ENCODE data around the gene ABRACL.

ABRACL gene

GRCh38 chr6:139053382-139053781 lies 24.8 kb downstream of the ABRACL start:
- no peak for DNase-seq

DNA sequence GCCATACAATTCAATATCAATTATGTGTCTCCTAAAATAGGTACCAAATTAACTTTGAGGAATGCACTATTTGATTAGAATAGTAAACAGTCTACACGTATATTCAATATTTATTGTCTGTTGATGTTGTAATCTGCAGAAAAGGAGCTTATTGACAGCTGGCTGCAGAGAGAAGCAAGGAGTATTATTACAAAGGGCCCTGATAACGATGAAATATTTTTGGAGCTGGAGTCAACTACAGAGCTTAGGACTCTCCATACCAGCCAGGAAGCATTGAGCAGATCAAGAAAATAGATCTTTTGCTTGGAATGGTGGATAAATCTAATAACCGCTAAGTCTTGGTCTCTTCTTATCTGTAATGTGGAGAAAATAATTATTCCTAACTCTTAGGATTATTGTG lies 25.5 kb downstream of the ABRACL start:
- DNase-seq: no peak

- no peak for DNase-seq
Measured at GRCh38 chr6:139055709-139056108, 27.2 kb downstream of the ABRACL start.

DNA sequence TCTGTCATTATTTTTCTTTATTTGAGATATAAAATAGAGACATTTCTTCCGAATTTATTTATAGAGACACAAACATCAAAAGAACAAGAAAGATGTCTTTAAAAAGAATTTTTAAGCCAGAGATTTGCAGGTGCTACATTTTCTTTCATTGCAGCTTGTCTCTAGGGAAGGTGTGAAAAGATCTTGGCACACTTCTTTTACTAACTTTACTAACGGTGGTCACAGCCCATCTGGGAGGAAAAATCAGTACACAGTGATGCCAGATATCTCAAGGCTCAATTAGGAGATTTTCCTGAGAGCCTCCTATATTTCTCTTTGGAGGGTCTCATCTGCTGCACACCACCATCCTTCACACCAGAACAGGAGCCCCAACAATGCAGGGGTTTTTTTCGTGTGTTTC lies 29.5 kb downstream of the ABRACL start:
- no peak for DNase-seq

DNA sequence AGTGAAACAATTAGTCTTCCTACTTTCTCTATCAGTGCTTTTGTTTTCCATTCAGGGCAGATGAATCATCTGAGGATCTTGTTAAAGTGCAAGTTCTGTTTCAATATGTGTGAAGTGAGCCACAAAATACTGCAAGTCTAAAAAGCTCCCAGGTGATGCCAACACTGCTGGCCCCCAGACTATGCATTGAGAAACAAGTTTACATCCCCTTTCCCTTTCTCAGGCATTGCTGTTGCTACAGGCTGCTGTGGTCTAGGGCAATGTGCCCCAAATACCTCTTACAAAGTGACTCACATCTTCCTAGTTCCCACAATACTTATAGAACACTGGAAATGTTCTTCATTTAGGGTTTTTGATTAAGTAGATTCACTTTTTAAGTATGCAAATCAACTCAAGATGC lies 31.8 kb downstream of the ABRACL start:
- no peak for DNase-seq

GRCh38 chr6:139062932-139063646 lies 34.5 kb downstream of the ABRACL start:
- DNase-seq: no peak

- no peak for DNase-seq
Measured at GRCh38 chr6:139064981-139065665, 36.6 kb downstream of the ABRACL start.

DNA sequence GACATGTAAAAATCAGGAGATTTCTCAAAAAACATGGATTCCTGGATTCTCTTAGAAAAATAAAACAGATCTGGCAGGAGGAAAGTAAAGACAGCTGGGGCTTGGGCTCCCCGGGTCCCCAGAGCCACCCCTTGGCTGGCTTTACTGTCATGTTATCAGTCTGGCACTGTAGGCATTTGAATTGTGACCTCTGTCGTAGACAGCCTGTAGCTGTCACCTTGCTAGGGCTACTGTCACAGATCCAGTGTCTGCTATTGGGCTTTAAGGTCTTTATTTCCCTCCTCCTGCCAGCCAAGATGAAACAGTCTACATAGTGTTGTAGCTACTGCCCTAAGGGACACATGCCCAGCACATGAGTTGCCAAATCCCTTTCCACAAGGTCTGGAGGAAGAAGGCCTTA lies 37.5 kb downstream of the ABRACL start:
- DNase-seq: no peak

DNA sequence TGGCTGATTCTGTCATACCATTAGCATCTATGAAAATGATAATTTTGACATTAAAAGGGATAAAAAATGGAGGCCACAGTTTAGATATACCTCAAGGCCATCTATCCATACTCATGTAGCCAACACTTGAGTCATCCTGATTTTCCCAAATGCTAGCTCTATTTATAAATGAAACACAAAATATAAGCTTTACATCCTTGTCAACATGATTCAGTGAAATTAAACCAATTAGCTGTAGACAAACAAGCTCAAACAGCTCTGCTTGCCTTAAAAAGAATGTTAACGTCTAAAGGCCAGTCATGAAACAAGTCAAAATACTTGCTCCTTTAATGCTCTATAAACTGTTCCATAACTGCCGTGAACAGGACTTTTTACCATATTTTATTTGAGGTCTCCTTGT lies 40.3 kb downstream of the ABRACL start:
- no peak for DNase-seq

- DNase-seq: no peak
Measured at GRCh38 chr6:139073118-139073517, 44.6 kb downstream of the ABRACL start.

GRCh38 chr6:139079018-139079417 lies 50.5 kb downstream of the ABRACL start:
- no peak for DNase-seq

DNA sequence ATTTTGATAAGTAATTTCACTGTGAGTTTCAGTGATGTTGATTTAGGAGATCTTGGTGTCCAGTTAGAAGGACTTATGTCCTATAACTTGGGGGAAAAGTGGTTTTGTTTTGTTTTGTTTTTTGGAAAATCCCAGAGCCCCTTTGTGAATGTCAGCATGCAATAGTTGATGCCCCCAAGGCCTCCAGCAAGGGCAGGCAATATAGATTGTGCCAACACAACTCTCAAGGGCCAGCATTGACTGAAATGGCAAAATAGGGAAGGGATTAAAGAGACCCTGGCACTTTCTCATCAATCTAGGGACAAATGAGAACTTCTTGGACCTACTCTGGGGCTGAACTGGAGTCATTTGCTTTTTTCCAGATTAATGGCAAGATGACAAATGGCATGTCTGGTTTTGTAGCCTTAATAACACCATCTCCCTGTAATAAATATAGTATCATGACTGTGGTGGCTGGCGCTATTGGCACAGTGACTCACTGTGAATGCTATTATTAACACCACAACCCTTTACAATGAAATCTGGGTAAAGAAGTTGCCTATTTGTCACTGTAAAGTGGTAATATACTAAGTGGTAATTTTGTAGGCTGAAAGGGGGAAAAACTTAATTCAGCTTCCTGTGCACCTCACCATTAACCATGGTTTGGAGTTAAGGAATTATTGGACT lies 51.8 kb downstream of the ABRACL start:
- DNase-seq: no peak

- DNase-seq: no peak
Measured at GRCh38 chr6:139081471-139081870, 52.9 kb downstream of the ABRACL start.

- DNase-seq: no peak
Measured at GRCh38 chr6:139082370-139082769, 53.8 kb downstream of the ABRACL start.

GRCh38 chr6:139091826-139092225 lies 63.3 kb downstream of the ABRACL start:
- DNase-seq: no peak

Data from right kidney (tissue), 1 donor.